Measurements from ENCODE around the gene NAALADL2. TPM values are rescaled to one million over a fixed set of nuclear protein-coding genes. Genes with fewer than 3 reads are reported as not detected.

Gene NAALADL2
- total and polyA plus RNA-seq, 2 of the 8 experiments (the other 6 are each of a cell fraction or from before 2014, with no cell fraction given), result 0.12 to 0.22 TPM

DNA sequence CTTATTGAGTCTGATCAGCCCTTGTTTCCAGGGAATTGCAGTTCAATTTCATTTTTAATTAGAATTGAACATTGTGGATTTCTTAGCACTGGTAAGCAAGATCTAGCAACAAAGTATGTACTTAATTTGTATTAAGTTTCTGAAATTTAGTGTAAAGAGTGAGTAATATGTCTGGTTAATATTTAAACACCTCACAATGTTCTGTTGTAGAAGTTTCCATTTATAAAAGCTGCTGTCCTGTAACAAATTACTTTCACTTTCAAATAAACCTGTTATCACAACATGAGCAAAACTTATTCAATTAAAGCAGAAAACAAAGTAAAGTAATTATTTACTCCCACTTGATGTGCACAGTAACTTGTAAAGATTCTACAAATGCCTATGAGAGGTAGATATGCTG, 448.5 kb downstream of the NAALADL2 start (continued):
- TF ChIP-seq, protein P1, sequence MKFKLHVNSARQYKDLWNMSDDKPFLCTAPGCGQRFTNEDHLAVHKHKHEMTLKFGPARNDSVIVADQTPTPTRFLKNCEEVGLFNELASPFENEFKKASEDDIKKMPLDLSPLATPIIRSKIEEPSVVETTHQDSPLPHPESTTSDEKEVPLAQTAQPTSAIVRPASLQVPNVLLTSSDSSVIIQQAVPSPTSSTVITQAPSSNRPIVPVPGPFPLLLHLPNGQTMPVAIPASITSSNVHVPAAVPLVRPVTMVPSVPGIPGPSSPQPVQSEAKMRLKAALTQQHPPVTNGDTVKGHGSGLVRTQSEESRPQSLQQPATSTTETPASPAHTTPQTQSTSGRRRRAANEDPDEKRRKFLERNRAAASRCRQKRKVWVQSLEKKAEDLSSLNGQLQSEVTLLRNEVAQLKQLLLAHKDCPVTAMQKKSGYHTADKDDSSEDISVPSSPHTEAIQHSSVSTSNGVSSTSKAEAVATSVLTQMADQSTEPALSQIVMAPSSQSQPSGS (IDR thresholded peaks at IDR 0.05; ENCODE audit: low read length), result no peak
- TF ChIP-seq RBBP5 (IDR thresholded peaks at IDR 0.05; ENCODE audit: borderline replicate concordance, low read depth, low read length), result no peak
- TF ChIP-seq SP2 (IDR thresholded peaks at IDR 0.05; ENCODE audit: low read length), result no peak
- TF ChIP-seq, protein P2, sequence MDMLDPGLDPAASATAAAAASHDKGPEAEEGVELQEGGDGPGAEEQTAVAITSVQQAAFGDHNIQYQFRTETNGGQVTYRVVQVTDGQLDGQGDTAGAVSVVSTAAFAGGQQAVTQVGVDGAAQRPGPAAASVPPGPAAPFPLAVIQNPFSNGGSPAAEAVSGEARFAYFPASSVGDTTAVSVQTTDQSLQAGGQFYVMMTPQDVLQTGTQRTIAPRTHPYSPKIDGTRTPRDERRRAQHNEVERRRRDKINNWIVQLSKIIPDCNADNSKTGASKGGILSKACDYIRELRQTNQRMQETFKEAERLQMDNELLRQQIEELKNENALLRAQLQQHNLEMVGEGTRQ (IDR thresholded peaks at IDR 0.05; ENCODE audit: low read length), result no peak
- TF ChIP-seq SP1 (IDR thresholded peaks at IDR 0.05; ENCODE audit: low read depth, low read length), result no peak
- TF ChIP-seq POU5F1 (IDR thresholded peaks at IDR 0.05; ENCODE audit: low read depth, low read length), result no peak
- TF ChIP-seq GABPA (IDR thresholded peaks at IDR 0.05; ENCODE audit: borderline replicate concordance, insufficient read depth, low read length), result no peak
